HG02981 (cell line): ENCODE results near the gene RALGAPA2.

ENCODE experiments used
- ATAC-seq: cut with Tn5 transposase; IDR thresholded peaks from one replicate; pipeline ENCODE4 v1.9.1; 2021; ENCODE audit warnings: mild to moderate bottlenecking, moderate library complexity; ENCODE audit not compliant: unreplicated experiment

RALGAPA2 gene

DNA sequence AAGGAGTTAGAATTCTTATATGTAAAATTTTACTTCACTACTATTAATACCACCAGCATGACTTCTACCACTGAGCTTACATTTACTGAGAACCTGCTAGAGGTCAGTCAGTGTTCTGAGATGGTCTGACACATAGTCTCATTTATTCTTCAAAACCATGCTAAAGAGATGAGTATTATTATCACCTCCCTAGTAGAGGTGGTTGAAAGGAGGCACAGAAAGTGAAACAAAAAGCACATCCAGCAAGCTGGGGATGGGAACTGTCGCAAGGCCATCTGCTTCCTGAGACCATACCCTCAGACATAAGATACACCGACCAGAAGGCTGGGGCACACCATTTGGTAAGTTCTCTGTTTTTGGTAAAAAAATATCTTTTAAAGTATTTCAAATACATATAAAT, 206.9 kb downstream of the RALGAPA2 start:
- ATAC-seq = no peak

- ATAC-seq = no peak
Observed at GRCh38 chr20:20503777-20504530, 208.5 kb downstream of the RALGAPA2 start.

GRCh38 chr20:20501128-20501527, 211.3 kb downstream of the RALGAPA2 start:
- no peak for ATAC-seq

DNA sequence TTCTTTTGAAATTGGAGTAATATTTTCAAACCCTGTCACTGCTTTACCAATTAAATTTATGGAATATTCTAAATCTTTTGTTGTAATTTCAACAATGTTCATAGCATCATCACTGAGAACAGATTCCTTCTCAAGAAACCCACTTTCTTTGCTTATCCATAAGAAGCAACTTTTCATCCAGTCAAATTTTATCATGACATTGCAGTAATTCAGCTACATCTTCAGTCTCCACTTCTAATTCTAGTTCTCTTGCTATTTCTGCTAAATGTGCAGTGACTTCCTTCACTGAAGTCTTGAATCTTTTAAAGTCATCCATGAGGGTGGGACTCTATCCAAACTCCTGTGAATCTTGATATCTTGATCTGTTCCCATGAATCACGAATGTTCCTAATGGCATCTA, 212.1 kb downstream of the RALGAPA2 start:
- no peak for ATAC-seq

DNA sequence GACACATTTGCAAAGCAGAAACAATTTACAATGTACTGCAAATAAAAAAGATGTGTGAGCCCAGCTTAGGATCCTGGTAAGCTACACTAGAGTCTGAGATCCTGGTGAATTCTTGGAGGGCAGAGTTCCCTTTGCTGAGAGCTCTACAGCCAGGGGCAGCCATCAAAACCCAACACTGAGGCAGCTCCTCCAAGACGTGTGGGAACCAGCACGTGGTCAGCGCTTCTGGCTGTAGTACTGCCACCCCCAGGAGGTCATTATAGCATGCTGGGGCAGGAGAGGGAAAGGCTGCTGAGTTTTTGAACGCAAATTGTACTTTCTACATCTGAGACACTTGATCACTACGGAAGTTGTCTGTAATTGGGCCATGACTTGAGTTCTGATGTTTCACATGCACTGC, 213.0 kb downstream of the RALGAPA2 start:
- ATAC-seq = no peak

GRCh38 chr20:20498076-20498861, 214.2 kb downstream of the RALGAPA2 start:
- no peak for ATAC-seq

DNA sequence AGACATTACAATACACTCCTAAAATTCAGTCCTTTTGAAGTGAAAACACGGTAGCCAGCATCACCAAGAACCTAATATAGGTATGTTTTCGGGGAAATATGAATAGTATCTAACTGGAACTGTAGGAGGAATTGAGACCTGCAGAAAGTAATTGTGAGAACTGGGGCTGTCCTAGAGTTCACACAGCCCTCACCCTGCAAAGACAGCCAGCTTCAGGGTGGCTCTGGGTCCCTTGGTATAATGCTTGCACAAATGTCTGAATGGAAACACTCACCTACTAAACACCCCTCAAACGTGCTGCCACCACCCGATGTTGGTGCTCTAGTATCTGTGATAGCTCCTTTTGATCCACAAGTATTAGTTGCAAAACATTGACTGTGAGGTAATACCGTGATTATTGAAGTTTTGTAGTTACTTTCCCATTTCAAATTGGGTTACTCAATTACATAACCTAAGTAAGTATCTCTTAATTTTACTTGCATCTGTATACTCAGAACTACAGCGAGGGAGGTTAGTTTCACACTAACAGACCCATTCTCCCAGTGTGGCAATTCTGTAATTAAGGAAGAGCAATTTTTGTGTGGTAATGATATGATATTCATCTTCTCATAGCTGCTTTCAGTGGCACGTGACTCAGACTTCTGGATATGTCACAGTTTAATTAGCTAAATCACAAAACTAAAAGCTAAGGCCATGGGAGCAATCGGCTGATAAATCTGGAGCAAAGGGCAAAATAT, 215.0 kb downstream of the RALGAPA2 start:
- ATAC-seq = no peak

DNA sequence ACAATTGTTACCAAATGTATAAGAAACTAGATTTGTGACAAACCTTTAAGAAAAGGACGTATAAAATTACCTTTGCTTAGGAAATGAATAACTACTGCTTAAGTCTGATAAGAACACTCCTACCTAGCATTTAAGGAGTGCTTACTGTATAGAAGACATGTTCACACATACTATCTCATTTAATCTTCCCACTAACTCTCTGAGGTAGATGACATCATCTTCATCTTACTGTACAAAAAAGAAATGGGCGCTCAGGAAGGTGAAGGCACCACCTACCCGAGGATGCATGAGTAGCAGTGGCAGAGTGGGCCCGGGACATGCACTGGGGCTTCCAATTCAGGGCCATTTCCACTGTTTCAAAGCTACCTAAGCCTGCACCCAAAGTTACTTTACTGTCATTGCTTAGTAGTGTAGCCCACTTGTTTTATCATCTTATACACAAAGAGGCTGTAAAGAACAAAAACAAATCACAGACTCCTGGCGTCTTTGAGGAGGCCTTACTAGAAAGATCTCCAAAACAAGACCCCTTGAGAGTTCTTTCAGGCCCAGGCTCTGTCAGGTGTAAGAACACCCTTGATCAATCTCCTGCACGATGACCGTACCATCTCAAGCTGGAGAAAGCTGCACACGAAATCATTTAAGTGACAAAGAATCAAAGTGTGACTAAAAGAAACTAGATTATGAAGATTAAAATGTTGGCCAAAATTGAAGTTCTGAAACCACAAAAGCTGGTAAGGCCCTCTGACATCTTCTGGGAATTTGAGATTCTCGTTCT, 216.5 kb downstream of the RALGAPA2 start:
- no peak for ATAC-seq

DNA sequence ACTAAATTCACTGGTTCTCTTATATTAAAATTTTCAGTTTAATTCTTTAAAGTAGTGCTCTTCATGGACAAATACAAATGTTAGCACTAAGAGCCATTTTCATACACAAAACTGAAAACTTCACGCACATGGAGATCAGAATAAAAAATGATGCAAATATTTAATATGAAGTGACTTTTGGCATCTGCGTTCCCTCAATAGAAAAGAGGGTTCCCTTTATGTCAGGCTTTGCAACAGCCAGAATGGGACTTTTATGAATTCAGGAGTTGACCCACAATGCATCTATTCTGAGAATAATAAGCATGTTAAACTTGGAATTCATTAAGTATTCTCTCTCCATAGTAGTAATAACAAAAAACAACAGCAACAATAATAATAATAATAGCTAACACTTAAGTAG, 218.7 kb downstream of the RALGAPA2 start:
- ATAC-seq = no peak

- no peak for ATAC-seq
Observed at GRCh38 chr20:20492521-20493332, 219.7 kb downstream of the RALGAPA2 start.

DNA sequence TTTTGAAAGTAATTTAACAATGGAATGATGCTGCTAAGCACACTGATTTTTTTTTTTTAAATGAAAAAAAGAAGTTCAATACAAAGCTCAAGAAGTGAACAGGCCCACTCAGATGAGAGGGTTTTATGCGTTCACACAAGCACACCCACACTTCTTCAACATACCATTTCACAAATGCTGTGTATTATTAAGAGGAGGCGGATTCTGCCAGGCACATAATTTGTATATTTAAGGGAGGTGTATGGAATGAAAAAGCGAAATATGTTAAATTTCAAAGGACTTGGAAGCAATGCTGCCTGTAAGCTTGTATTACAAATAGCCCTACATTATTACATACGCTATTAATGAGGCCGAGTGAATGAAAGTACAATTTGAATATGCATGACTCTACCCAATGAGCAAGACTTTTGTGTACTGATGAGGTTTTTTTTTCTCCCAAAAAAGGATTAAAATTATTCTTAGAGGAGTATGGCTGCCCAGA, 220.6 kb downstream of the RALGAPA2 start:
- no peak for ATAC-seq

GRCh38 chr20:20491110-20491783, 221.2 kb downstream of the RALGAPA2 start:
- ATAC-seq = no peak

DNA sequence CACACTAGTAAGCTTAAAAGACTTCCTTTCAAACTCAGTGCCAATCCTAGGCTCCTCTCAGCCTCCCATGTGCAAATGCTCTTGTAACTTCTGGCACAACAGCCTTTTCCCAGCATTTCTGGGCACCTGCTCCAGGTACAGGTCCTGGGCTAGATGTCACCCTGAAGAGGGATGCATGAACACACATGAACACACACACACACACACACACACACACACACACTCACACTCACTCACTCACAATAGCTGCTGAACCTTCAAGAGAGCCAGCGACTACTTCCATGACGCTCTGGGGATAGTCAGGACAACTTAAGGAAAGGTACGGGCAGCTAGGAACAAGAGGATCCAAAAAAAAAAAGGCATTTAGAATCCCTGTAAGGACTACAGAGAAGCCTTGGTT, 221.8 kb downstream of the RALGAPA2 start:
- no peak for ATAC-seq

DNA sequence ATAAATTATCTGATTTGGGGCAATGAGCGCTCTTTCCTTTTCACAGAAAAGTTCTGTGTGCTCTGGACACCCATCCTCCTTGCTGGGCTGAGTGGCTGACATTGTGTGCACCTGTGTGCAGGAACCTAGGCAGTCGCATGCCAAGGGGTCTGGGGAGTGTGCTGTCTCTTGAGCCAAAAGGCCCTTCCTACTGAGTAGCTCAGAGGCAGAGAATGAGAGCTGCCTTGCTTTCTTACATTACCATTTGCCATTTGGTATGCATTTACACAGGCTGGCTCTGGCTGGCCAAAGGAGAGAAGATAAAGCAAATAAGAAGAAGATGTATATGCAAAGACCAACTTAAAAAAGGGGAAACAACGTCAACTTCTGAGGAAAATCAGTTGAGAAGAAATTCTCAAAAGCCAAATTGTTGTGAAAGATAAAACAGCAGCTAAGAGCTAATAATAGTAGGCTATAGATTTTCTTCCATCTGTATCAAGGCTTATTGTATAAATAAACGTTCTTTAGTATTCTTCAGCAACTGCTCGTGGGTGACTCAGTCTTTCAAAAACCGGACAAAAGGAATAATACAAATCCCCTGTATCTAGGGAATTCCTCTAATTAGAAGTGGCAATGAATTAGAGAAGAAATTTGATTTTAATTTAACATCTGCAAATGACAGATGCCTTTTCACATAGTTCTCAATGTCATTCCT, 222.6 kb downstream of the RALGAPA2 start:
- peak; percentile 32 for ATAC-seq

DNA sequence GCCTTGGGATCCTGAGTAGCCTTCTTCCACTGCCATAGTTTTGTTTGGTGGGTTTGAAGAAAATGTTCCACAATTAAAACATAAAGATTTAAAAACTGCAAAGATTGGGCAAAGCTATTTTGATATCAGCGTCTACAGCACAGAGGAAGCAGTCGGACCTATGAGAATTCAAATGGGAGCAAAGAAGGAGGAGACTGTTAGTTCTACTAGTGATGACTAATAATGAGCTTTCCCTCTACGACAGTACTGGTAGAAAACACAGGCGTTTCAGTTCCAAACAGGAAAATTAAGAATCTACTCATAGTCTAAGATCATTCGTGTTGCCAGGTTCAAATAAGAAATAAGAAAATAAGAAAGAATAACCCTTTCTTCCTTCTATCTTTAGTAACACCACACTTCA, 223.4 kb downstream of the RALGAPA2 start:
- peak; percentile 78 for ATAC-seq

- ATAC-seq = no peak
Observed at GRCh38 chr20:20488388-20488787, 224.1 kb downstream of the RALGAPA2 start.

- no peak for ATAC-seq
Observed at GRCh38 chr20:20487811-20488210, 224.6 kb downstream of the RALGAPA2 start.

GRCh38 chr20:20483328-20483727, 229.1 kb downstream of the RALGAPA2 start:
- ATAC-seq = no peak

- ATAC-seq = no peak
Observed at GRCh38 chr20:20482453-20482852, 230.0 kb downstream of the RALGAPA2 start.
